SKM-1 (cell line): ENCODE results near the gene TSPAN18.

Experiments
- DNase-seq: peaks from one replicate; lab custom pipeline; 2025; ENCODE audit not compliant: unreplicated experiment; lab: John Stamatoyannopoulos, UW

TSPAN18 gene

DNA sequence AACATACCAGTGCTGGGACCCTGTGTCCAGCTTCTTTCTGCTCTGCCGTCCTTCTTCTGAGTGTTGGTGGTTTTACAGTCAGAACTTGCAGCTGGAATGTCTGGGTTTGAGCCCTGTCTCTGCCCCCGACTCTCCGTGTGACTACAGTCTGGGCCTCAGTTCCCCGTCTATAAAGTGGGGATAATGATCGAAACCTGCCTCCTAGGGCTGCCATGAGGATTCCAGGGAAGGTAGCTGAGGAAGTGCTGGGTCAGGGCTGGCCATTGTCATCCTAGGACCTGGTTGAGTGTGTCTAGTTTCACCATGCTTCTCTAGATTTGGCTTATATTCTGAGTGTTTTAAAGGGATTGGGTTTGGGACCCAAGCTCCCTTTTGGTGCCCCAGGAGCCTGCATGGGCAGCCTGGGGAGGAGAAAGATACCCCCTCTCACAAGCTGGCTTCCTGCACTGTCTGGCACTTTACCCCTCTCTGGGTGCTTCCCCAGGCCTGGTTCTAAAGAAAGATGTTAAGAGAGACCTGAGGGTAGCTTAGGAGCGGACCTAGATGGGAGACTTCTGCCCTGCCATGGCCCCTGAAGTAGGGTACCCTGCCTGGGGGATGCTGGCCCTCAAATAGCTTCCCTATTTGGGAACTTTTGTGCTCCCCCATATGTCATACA is 49.9 kb downstream of the TSPAN18 start:
- DNase-seq = no peak

DNA sequence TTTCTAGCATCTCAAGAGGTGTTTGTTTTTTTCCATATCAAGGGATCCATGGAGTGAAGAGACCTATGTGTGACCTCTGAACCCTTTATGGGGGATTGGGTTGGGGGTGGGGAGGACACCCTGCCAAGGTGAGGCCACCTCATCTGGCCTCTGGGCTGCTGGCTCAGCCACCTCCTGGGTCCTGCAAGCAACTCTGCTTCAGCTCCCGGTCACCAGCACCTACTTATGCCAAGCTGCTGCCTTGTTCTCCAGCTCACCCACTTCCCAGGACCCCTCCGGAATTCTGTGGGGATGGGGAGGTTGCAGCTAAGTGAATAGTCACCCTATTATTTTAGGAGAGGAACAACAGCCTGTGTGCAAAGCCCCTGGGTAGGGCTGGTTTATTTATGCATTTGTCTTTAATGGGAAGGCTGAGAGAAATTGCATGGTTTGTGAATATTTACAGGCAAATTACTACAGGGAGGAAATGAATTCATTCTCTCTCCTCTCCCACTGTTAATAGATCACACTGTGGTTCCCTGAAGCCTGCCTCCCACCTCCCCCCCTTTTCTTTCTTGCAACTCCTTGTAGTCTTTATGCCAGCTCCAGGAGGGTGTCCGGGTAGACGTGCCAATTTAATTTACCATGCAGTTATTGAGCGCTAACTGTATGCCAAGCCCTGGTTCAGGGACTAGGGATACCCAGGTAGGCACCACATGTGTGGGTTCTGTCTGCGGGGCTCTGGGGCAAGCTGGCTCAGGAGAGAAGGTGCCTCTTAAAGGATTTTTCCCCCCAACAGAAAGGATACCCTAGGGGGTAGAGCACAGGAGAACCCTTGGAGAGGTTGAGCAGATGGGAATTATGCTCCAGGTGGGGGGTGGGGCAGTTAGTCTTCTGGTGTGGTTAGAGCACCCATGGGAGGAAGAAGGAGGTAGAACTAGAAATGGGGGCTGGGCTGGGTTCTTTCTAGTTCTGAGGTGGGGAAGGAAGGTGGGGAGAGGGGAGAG is 50.7 kb downstream of the TSPAN18 start:
- no peak for DNase-seq

DNA sequence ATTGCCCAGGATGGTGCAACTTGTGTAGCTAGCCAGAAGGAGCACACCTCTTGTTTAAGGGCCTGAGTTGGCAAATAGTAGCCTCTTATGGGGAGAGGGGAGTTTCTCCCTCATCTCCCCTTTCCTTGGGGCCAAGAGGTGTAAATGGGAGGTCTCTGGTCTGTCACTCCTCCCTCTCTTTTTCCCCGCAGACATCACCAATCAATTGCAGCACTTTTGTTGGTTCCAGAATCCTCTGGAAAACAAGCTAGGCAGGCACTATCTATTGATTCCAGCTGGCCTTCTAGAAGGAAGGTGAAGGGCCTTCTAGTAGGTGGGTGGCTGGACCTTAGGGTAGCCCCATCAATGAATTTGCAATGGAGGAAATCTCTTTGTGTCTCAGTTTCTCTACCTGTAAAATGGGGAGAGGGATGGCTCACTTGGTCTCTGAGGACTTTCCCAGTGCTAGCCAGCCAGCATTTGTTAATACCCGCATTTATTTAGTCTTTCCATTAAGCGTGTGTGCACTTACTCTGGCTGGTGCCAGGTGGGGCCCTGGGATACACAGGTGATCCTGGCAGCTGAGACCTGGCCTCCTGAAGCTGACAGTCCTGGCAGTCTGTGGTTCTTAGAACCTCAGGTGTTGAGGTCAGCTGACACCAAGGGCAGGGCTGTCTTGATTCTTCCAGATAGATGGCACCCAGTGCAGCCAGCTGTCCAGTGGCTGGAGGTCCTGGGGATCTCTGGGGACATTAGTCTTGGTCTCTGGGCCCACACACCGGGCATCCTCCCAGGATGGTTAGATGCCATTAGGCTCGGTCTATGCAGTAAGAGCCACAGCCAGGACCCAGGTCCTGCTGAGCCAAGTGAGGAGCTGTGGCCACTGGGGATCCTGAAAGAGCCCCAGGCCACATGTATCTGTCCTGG is 51.7 kb downstream of the TSPAN18 start:
- DNase-seq = no peak

DNA sequence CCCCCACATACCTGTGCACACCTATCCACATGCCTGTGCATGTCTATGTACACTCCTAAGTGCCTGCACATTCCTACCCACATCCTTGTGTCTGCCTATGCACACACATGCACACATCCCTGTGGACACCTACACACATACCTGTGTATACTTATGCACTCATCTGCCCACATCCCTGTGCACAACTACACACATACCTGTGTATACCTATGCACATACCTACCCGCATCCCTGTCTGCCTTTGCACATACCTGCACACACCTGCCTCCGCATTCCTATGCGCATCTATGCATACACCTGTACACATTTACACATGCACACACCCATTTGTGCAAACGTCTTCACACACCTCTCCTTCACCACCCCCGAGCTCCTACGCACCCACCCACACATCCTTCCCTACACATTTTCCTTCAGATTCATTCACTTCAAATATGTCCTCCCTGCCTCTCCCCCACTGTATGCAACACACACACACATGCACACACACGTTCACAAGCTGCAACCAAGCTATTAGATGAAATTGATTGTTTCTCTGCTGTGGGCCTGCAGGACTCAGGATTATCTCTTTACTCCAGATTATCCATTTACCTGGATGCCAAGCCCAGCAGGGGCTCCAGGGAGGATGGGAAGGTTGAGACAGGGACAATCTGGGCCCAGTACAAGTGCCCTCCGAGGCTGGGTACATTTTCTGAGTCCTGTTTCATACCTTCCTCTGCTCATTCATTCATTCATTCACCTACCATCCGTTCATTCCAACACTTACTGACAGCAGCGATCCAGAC is 53.2 kb downstream of the TSPAN18 start:
- no peak for DNase-seq

DNA sequence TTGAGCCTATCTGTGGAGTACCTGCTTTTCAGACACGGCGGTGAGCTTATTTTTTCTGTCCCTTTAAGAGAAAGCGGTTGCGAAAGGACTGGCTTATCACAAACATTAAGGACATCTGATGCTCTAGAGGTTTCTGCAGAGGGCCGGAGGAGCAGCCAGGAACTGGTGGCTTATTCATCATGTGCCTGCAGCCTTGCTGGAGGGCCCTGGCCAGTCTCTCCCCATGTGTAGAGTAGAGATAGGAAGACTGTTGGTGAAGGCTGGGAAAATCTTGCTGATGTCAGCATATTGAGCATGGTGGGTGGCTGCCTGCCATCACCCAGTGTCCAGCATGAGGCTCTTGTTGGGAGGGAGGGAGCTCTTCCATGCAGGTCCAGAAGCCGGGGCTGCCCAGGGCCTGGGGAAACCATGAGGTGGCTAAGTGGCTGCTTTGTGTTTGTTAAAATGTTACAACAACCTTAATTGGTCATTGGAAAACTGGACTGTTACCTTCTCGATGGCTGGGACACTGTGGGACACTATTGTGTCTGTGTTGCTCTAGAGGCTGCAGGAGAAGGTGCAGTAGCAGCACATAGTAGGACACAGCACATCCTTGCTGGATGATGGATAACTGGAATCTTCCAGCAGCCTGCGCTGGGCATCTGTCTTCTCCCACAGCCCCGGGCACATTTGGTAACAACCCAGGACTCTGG is 54.3 kb downstream of the TSPAN18 start:
- DNase-seq = no peak

DNA sequence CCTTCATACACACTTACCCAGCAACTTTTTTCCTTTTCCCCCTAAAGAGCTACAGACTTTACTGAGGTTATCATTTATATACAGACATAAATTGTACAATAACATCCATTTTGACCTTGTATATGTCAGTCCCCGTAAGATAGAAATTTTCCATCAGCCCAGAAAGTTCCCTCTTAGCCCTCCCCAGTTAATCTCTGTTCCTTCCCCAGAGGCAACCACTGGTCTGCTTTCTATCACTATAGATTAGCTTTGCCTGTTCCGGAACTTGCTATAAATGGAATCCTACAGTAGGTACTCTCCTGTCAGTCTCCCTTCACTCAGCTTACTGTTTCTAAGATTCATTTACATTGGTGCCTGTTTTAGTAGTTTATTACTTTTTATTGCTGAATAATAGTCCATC is 54.9 kb downstream of the TSPAN18 start:
- DNase-seq = no peak

DNA sequence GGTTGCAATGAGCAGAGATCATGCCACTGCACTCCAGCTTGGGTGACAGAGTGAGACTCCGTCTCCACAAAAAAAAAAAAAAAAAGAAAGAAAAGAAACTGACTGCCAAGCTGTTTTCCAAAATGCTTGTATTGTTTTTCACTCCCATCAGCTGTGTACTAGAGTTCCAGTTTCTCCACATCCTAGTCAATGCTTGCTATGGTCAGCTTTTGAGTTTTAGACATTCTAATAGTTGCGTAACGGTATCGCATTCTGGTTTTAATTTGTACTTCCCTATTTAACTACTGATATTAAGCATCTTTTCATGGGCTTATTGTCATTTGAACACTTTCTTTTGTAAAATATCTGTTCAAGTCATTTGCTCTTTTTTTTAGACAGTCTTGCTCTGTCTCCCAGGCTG is 55.7 kb downstream of the TSPAN18 start:
- no peak for DNase-seq

DNA sequence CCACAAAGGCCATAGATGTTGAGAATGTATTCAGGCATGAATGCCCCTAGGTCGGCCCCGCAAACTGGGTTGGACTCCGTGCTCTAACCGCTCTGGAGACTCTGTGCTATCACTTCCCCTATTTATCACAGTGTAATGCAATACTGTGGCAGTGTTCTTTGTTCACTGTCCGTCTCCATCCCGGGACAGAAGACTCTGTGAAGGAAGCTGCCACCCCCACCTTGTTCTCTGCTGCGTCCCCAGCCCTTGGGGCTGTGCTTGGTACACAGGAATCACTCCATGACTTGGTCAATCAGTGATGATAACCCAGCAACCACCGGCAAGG is 57.6 kb downstream of the TSPAN18 start:
- peak; percentile 80 for DNase-seq

DNA sequence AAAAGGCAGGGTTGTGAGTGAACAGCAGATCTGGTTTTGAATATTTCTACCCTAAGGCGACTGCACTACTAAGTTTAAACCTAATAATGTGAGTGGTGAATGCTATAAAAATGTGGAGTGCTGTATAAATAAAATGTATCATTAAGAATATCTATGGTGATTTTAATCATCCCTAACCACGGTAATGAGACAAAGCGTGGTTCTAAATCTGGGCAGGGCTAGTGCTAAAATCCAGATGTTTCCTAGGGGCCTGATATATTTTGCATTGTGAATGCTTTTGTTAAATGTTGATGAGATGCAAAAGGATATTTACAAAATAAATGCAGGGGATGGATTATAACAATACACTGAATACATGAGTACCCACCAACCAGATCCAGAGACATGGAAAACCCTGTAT is 58.1 kb downstream of the TSPAN18 start:
- DNase-seq = no peak

DNA sequence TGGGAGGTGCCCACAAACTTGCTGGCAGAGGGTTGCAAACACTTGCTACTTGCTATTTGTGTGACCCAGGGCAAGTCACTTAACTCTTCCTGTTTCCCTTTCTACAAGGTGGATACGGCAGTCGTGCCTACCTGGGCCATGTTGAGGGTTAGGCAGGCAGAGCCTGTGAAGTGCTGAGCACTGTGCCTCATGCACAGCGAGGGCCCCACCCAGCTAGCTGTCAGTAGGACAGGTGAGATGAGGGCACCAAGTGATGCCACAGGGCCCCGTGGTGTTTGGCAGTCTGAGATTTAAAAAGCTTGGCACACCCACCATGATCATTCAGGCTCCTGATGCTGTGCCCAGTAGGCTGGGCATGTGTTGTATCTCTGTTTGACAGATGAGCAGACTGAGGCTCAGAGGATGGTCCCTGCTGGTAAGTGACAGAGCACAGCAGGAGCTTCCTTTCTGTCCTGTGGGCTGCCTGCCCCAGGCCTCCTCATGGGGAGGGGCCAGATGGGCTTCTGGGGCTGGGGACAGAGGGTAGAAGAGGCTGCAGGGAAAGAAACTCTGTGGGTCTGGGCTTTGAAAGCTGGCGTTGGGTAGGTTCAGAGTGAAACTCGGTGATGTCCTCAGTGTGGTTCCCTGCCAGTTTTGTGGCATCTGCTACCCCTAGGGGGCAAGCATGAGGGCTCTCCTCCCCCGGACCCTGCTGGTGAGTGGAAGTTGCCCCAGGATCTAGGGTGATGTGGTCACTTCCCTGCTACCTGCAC is 59.3 kb downstream of the TSPAN18 start:
- no peak for DNase-seq

DNA sequence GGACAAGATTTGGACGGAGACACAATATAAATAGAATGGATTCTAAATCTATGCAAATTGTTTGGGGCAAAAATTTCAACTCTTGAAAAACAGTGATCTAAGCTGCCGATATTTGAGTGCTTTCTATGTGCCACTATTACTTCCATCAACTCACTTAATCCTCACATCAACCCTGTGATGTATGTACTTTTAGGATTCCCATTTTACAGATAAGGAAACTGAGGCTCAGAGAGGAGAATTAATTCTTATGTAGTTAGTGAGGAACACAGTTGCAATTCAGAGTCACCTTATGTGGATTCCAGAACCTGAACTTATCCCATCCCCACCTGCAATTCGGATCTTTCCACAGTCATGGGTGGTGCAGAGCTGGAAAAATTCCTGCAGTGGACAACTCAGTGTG is 60.3 kb downstream of the TSPAN18 start:
- DNase-seq = no peak

DNA sequence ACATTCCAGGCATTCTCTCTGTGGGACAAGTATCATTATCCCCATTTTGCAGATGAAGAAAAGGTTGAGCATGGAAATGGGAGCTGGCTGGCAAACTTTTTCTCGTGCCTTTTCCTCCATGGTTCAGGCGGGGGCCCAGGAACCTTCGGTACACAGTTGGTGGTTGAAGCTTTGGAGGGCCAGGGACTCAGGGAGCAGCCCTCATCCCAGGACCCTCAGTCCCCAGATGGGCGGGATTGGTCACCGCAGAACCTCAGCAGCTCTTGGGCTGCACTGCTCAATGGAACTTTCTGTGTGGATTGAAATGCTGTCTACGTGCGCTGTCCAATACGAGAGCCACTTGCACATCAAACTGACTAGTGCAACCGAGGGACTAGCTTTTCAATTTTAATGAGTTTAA is 61.2 kb downstream of the TSPAN18 start:
- DNase-seq = no peak

DNA sequence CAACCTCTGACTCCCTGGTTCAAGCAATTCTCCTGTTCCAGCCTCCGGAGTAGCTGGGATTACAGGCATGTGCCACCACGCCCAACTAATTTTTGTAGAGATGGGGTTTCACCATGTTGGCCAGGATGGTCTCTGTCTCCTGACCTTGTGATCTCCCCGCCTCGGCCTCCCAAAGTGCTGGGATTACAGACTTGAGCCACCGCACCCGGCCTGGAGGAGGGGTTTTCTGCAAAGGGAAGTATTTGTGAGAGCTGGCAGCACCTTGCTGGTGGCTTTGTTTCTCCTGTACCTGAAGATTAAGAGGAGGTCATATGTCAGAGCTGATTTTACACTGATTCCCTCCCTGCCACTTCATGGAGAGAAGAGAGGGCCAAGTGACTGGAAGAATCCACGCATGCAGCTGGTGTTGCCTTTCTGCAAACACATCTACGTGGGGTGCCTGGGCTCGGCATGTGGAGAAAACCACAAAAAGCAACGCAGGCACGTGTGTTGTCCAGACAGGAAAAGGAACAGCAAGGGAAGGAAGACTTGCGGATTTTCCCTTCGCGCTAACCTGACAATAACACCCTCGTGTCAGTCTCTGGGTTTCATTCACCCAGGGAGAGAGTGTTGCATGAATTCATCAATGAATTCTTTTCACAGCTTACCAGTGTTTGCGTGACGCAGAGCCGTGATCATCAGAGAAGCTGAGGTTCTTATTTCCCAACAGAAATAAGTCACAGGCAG is 61.9 kb downstream of the TSPAN18 start:
- no peak for DNase-seq

DNA sequence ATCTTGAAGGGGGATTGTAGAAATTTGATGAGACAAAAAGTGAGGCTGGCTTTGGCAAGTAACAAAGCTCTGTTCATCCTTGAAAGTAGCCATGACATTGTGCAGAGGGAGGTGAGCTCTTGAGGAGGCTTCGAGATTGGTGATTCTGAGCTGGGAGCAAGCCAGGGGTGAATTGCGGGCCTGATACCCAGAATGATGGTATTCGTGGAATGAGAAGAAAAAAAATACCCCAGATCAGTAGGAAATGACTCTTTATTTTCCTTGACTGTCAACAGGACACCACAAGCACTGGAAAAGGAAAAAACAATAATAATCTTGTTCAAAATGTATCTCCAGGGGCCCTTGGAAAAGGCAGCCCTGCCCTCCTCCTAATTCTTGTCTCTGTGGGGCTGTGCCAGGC is 62.7 kb downstream of the TSPAN18 start:
- no peak for DNase-seq

DNA sequence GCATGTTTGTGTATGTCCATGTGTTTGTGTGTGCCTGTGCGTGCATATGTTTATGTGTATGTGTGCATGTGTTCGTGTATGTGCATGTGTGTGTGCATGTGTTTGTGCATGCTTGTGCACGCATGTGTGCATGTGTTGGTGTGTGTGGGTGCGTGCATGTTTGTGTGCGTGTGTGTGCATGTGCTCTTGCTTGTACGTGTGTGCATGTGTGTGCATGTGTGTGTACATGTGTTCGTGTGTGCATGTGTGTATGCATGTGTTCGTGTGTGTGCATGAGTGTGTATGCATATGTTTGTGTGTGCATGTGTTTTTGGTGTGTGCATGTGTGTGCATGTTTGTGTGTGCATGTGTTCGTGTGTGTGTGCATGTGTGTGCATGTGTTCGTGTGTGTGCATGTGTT is 63.4 kb downstream of the TSPAN18 start:
- no peak for DNase-seq

DNA sequence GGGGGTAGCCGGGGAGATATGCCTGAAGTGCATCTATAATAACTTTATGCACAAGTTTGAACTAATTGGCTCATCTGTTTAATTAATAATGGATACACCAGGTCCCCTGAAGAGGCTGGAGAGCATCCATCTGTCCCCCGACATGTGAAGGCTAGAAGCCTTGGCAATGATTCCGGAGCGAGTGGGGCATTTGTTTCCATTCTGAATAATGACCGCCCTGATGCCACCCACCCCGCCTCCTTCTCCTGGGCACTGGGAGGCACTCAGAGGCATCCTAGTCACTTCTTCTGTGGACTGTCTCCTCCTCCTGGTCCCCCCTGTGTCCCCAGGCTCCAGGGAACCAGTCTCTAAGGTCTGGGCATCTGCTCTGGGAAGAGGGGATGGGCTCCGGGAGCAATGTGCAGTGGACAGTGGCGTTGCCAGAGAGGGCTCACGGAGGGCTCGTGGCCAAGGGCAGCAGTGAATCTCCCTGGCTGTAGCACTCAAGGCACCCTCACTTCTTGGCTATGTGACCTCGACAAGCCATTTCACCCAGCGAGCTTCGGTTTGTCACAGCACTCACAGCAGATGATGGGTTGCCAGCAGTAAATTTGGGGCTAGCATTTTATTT is 64.7 kb downstream of the TSPAN18 start:
- no peak for DNase-seq

DNA sequence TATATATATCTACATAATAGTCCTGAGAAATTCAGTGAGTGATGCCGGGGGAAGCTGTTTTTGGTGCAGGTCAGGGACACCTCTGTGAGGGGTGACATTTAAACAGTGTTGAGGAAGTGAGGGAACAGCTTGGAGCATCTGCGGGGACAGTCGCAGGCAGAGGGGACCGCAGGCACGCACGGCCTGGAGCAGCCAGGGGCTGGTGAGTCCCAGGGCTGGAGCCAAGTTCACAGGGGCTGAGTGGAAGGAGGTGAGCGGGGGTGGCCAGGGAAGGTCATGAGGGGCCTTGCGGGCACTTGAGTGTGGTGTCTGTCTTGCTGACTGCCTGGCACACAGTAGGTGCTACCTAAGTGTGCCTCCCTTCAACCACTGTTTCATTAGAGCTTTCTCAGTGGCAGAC is 65.4 kb downstream of the TSPAN18 start:
- no peak for DNase-seq

DNA sequence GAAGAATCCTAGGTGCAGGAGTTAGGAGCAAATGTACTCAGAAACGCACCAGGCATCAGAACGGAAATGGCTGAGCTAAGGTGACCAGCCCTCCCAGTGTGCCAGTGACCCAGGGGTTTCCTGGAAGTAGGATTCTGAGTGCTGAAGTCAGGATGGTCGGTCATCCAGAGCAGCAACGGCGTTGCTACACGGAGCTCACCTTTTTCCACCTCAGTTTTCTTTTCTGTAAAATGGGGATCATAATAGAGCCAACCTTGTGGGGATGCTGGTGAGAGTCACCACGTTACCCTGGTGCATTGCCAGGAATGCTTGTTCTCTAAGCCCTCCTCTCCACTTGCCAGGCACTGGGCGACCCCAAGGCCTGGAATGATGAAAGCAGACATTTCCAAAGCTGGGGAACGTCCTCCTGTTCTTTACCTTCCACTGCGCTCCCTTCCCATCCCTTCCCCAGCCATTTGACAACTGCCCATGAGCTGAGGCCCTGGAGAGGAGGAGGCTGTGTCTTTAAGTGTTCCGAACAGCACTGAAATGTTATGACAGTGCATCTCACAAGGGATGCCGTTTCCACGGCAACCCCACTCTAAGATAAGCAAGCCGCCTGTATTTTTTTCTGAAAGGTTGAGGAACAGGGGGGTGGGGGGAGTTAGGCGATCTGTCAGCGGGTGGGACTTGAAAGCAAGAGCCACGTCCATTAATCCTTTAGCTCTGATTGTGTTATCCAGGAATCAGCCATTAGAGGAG is 66.8 kb downstream of the TSPAN18 start:
- DNase-seq = no peak
